Measurements from ENCODE around the gene PDGFRA.
A peak's percentile ranks its signal among the peaks of the same experiment; 100 is the strongest.

The PDGFRA gene

GRCh38 chr4:54228961-54229501 lies at the start of gene PDGFRA:
Gene PDGFRA (plus strand): TSS chr4:54229293. CDS start chr4:54258769, 29,476 bp downstream.
- H3K36me3 Mint-ChIP-seq (ENCODE audit: insufficient read depth): peaks cover 5% of the 10 kb centered on the region
- H3K27ac Mint-ChIP-seq (ENCODE audit: low read depth): no peak within 1 kb of the TSS
- ATAC-seq (replicated peaks; ENCODE audit: extremely low read depth, poor library complexity, severe bottlenecking) (no peak), DNase-seq (ENCODE audit: low spot score in 2 of 2) (no peak)
- no peaks in the 10 kb centered on the region for H3K9me3 Mint-ChIP-seq
- H3K4me1 Mint-ChIP-seq: peaks cover 19% of the 10 kb centered on the region
- H3K27me3 Mint-ChIP-seq: peaks cover 84% of the 10 kb centered on the region
- peak within 1 kb of the TSS; percentile 22 for H3K4me3 Mint-ChIP-seq

DNA sequence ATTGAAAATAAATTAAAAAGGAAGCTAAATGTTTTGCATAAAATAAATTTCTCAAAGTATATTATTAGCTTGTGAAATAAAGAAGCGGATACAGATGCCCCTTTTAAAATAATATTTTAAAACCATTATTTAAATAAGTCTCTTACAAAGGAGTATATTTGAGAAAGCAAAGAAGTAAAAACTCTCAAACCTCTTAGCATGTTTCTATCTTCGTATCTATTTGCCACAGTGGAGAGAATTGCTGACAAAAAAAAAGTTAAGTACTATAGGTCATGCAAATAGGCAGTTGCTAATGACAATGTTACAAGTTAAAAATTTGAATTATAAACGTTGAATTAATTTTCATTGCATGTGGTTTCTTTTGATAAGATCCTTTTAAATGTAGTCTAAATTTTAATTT lies 44.5 kb upstream of the PDGFRA start:
- H3K36me3 Mint-ChIP-seq (ENCODE audit: insufficient read depth): no peaks in the 10 kb centered on the region
- ATAC-seq (replicated peaks; ENCODE audit: extremely low read depth, poor library complexity, severe bottlenecking) (no peak), DNase-seq (ENCODE audit: low spot score in 2 of 2) (no peak)
- H3K27me3 Mint-ChIP-seq: peaks cover 34% of the 10 kb centered on the region
- H3K9me3 Mint-ChIP-seq: no peaks in the 10 kb centered on the region
- no peak overlapping the region for H3K4me3 Mint-ChIP-seq
- H3K27ac Mint-ChIP-seq (ENCODE audit: low read depth): no peak overlapping the region
- H3K4me1 Mint-ChIP-seq: no peaks in the 10 kb centered on the region

DNA sequence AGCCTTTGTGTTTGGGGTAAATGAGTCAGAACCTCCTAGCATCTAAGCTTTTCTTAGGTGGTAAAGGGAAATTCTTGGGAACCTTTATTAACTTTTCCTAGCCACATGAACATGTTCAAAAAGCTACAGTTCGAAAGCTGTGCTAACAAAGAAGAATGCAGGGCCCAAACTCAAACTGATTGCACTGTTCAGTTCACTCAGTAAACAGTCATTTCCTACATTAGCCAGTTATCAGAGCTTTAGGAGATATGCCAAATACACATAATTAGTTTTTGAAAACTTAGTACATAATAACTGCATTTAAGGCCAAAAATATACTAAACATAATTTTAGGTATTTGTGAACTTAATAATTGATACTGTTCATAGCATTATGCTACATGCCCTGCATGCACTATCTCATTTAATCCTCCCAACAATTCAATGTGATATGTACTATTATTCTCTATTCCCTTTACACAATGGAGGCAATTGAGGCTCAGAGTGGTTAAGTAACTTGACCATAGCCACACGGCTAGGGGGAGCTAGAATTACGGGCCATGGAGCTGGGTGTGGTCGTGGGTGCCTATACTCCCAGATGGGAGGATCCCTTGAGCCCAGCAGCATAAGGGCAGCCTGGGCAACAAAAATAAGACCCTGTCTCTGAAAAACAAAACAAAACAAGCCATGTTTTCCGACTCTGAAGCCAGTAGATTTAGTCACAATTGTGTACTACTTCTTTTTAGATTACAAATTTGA lies 43.9 kb upstream of the PDGFRA start:
- peaks cover 35% of the 10 kb centered on the region for H3K27me3 Mint-ChIP-seq
- no peaks in the 10 kb centered on the region for H3K9me3 Mint-ChIP-seq
- no peak overlapping the region for H3K27ac Mint-ChIP-seq (ENCODE audit: low read depth)
- DNase-seq (ENCODE audit: low spot score in 2 of 2) (no peak), ATAC-seq (replicated peaks; ENCODE audit: extremely low read depth, poor library complexity, severe bottlenecking) (no peak)
- no peak overlapping the region for H3K4me3 Mint-ChIP-seq
- H3K4me1 Mint-ChIP-seq: no peaks in the 10 kb centered on the region
- no peaks in the 10 kb centered on the region for H3K36me3 Mint-ChIP-seq (ENCODE audit: insufficient read depth)

- DNase-seq (ENCODE audit: low spot score in 2 of 2) (no peak), ATAC-seq (replicated peaks; ENCODE audit: extremely low read depth, poor library complexity, severe bottlenecking) (no peak)
- Mint-ChIP-seq H3K27ac (ENCODE audit: low read depth) (no peak overlapping the region), H3K4me3 (no peak overlapping the region), H3K9me3 (no peaks in the 10 kb centered on the region), H3K36me3 (ENCODE audit: insufficient read depth) (no peaks in the 10 kb centered on the region), H3K4me1 (no peaks in the 10 kb centered on the region), H3K27me3 (peaks cover 35% of the 10 kb centered on the region)
Measured at GRCh38 chr4:54185866-54186265, 43.2 kb upstream of the PDGFRA start.

DNA sequence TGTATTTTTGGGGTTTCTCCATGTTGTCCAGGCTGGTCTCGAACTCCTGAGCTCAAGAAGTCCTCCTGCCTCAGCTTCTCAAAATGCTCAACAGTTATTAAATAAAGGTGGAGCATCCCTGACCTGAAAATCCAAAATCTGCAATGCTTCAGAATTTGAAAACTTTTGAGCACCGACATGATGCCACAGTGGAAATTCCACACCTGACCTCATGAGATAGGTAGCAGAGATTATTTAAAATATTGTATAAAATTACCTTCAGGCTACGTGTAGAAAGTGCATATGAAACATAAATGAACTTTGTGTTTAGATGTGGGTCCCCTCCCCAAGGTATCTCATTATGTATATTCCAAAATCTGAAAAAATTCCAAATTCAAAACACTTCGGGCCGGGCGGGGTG lies 42.7 kb upstream of the PDGFRA start:
- ATAC-seq (replicated peaks; ENCODE audit: extremely low read depth, poor library complexity, severe bottlenecking) (no peak), DNase-seq (ENCODE audit: low spot score in 2 of 2) (no peak)
- Mint-ChIP-seq H3K9me3 (no peaks in the 10 kb centered on the region), H3K4me3 (no peak overlapping the region), H3K4me1 (no peaks in the 10 kb centered on the region), H3K36me3 (ENCODE audit: insufficient read depth) (no peaks in the 10 kb centered on the region), H3K27ac (ENCODE audit: low read depth) (no peak overlapping the region), H3K27me3 (peaks cover 33% of the 10 kb centered on the region)

- Mint-ChIP-seq H3K4me3 (no peak overlapping the region), H3K27me3 (peaks cover 27% of the 10 kb centered on the region), H3K9me3 (no peaks in the 10 kb centered on the region), H3K27ac (ENCODE audit: low read depth) (no peak overlapping the region), H3K36me3 (ENCODE audit: insufficient read depth) (no peaks in the 10 kb centered on the region), H3K4me1 (no peaks in the 10 kb centered on the region)
- ATAC-seq (replicated peaks; ENCODE audit: extremely low read depth, poor library complexity, severe bottlenecking) (no peak), DNase-seq (ENCODE audit: low spot score in 2 of 2) (no peak)
Measured at GRCh38 chr4:54187148-54187547, 41.9 kb upstream of the PDGFRA start.

GRCh38 chr4:54189140-54189539 lies 40.0 kb upstream of the PDGFRA start:
- DNase-seq (ENCODE audit: low spot score in 2 of 2): no peak
- no peak overlapping the region for H3K4me3 Mint-ChIP-seq
- H3K9me3 Mint-ChIP-seq: no peaks in the 10 kb centered on the region
- no peaks in the 10 kb centered on the region for H3K36me3 Mint-ChIP-seq (ENCODE audit: insufficient read depth)
- no peak for ATAC-seq (replicated peaks; ENCODE audit: extremely low read depth, poor library complexity, severe bottlenecking)
- no peaks in the 10 kb centered on the region for H3K4me1 Mint-ChIP-seq
- H3K27me3 Mint-ChIP-seq: peaks cover 26% of the 10 kb centered on the region
- H3K27ac Mint-ChIP-seq (ENCODE audit: low read depth): no peak overlapping the region

GRCh38 chr4:54192811-54193210 lies 36.3 kb upstream of the PDGFRA start:
- Mint-ChIP-seq H3K9me3 (no peaks in the 10 kb centered on the region), H3K27me3 (peaks cover 27% of the 10 kb centered on the region), H3K4me3 (no peak overlapping the region), H3K4me1 (no peaks in the 10 kb centered on the region), H3K36me3 (ENCODE audit: insufficient read depth) (no peaks in the 10 kb centered on the region), H3K27ac (ENCODE audit: low read depth) (no peak overlapping the region)
- ATAC-seq (replicated peaks; ENCODE audit: extremely low read depth, poor library complexity, severe bottlenecking): no peak
- no peak for DNase-seq (ENCODE audit: low spot score in 2 of 2)

GRCh38 chr4:54197926-54198325 lies 31.2 kb upstream of the PDGFRA start:
- Mint-ChIP-seq H3K4me3 (no peak overlapping the region), H3K36me3 (ENCODE audit: insufficient read depth) (no peaks in the 10 kb centered on the region), H3K27ac (ENCODE audit: low read depth) (no peak overlapping the region), H3K9me3 (no peaks in the 10 kb centered on the region), H3K27me3 (peaks cover 17% of the 10 kb centered on the region), H3K4me1 (no peaks in the 10 kb centered on the region)
- no peak for DNase-seq (ENCODE audit: low spot score in 2 of 2)
- ATAC-seq (replicated peaks; ENCODE audit: extremely low read depth, poor library complexity, severe bottlenecking): no peak

GRCh38 chr4:54199919-54200318 lies 29.2 kb upstream of the PDGFRA start:
- Mint-ChIP-seq H3K27ac (ENCODE audit: low read depth) (no peak overlapping the region), H3K36me3 (ENCODE audit: insufficient read depth) (no peaks in the 10 kb centered on the region), H3K9me3 (no peaks in the 10 kb centered on the region), H3K27me3 (peaks cover 26% of the 10 kb centered on the region), H3K4me1 (no peaks in the 10 kb centered on the region), H3K4me3 (no peak overlapping the region)
- ATAC-seq (replicated peaks; ENCODE audit: extremely low read depth, poor library complexity, severe bottlenecking) (no peak), DNase-seq (ENCODE audit: low spot score in 2 of 2) (no peak)

DNA sequence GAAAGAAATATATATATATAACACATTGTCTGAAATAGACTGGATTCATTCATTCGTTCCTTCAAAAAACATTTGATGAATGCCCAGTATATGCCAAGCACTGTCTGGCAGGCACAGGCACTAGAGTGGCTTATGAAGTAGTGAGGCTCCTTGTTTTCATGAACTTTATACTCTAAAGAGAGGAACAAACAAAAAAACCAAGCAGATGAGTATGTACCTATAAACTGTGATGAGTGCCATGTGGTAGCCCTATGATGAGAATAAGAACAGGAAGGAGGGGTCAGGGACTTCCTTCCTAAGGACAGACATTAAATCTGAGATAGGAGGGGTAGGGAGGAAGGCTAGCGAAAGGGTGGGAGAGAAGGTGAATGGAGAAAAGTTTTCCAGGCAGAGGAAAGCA lies 19.5 kb upstream of the PDGFRA start:
- no peak for ATAC-seq (replicated peaks; ENCODE audit: extremely low read depth, poor library complexity, severe bottlenecking)
- no peak overlapping the region for H3K4me3 Mint-ChIP-seq
- H3K27me3 Mint-ChIP-seq: peaks cover 28% of the 10 kb centered on the region
- no peak overlapping the region for H3K27ac Mint-ChIP-seq (ENCODE audit: low read depth)
- H3K9me3 Mint-ChIP-seq: no peaks in the 10 kb centered on the region
- DNase-seq (ENCODE audit: low spot score in 2 of 2): no peak
- no peaks in the 10 kb centered on the region for H3K4me1 Mint-ChIP-seq
- no peaks in the 10 kb centered on the region for H3K36me3 Mint-ChIP-seq (ENCODE audit: insufficient read depth)

DNA sequence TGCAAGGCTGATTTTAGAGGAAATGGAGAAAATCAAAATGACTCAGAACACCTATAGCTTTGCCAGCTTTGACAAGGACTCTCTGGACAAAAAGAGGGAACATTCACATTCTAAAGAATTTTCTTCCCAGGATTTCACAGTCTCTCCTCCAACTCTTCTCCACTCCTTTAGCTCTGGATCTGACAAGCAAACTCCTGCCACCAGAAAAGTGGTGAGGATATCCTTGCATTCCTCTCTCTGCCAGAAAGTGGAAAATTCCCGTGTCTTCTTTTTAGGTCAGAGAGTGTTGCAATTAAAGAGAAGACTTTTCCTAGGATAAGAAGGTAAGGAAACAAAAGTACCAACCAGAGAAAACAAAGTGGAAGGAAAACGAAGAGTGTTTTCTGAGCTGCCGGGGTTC lies 16.1 kb upstream of the PDGFRA start:
- H3K4me3 Mint-ChIP-seq: no peak overlapping the region
- no peak overlapping the region for H3K27ac Mint-ChIP-seq (ENCODE audit: low read depth)
- H3K9me3 Mint-ChIP-seq: no peaks in the 10 kb centered on the region
- ATAC-seq (replicated peaks; ENCODE audit: extremely low read depth, poor library complexity, severe bottlenecking) (no peak), DNase-seq (ENCODE audit: low spot score in 2 of 2) (no peak)
- H3K36me3 Mint-ChIP-seq (ENCODE audit: insufficient read depth): no peaks in the 10 kb centered on the region
- H3K4me1 Mint-ChIP-seq: no peaks in the 10 kb centered on the region
- peaks cover 24% of the 10 kb centered on the region for H3K27me3 Mint-ChIP-seq

GRCh38 chr4:54213761-54214160 lies 15.3 kb upstream of the PDGFRA start:
- no peak for DNase-seq (ENCODE audit: low spot score in 2 of 2)

More at GRCh38 chr4:54213761-54214160, 15.3 kb upstream of the PDGFRA start:
- no peak for ATAC-seq (replicated peaks; ENCODE audit: extremely low read depth, poor library complexity, severe bottlenecking)
- Mint-ChIP-seq H3K27ac (ENCODE audit: low read depth) (no peak overlapping the region), H3K4me3 (no peak overlapping the region), H3K27me3 (peaks cover 31% of the 10 kb centered on the region), H3K4me1 (no peaks in the 10 kb centered on the region), H3K36me3 (ENCODE audit: insufficient read depth) (no peaks in the 10 kb centered on the region), H3K9me3 (no peaks in the 10 kb centered on the region)

Data from central memory CD8-positive, alpha-beta T cell (primary cell).